Hindlimb muscle (tissue), 1 donor: ENCODE data around the gene CRACR2A. TPM values are rescaled to one million over a fixed set of nuclear protein-coding genes. Genes with fewer than 3 reads are reported as not detected.

Source experiments
- DNase-seq: peaks from one replicate; pipeline ENCODE4 v3.0.0-alpha.2; 2013
- polyA plus RNA-seq: library from polyadenylated mRNA; unstranded; fragments of 120-200 nt; gene quantifications from one replicate; pipeline ENCODE4 v1.2.1, GENCODE V29; 2013; ENCODE audit not compliant: insufficient read length

Gene CRACR2A
- polyA plus RNA-seq, 1 donor = 1.5 TPM

GRCh38 chr12:3751151-3752095 lies 1.5 kb downstream of the CRACR2A start:
- DNase-seq = no peak

- DNase-seq = no peak
Measured at GRCh38 chr12:3750616-3751015, 2.3 kb downstream of the CRACR2A start.

GRCh38 chr12:3748620-3749019 lies 4.3 kb downstream of the CRACR2A start:
- DNase-seq = no peak

GRCh38 chr12:3747976-3748619 lies 4.8 kb downstream of the CRACR2A start:
- no peak for DNase-seq

GRCh38 chr12:3747543-3747942 lies 5.4 kb downstream of the CRACR2A start:
- DNase-seq = no peak

GRCh38 chr12:3746758-3747157 lies 6.2 kb downstream of the CRACR2A start:
- DNase-seq = no peak

GRCh38 chr12:3745152-3745551 lies 7.8 kb downstream of the CRACR2A start:
- no peak for DNase-seq

- no peak for DNase-seq
Measured at GRCh38 chr12:3744229-3744901, 8.5 kb downstream of the CRACR2A start.

- DNase-seq = no peak
Measured at GRCh38 chr12:3743803-3744202, 9.1 kb downstream of the CRACR2A start.

GRCh38 chr12:3741882-3742672 lies 10.8 kb downstream of the CRACR2A start:
- DNase-seq = no peak

- DNase-seq = no peak
Measured at GRCh38 chr12:3740480-3741231, 12.3 kb downstream of the CRACR2A start.

- no peak for DNase-seq
Measured at GRCh38 chr12:3735432-3735831, 17.5 kb downstream of the CRACR2A start.

- DNase-seq = no peak
Measured at GRCh38 chr12:3732901-3733300, 20.0 kb downstream of the CRACR2A start.

- no peak for DNase-seq
Measured at GRCh38 chr12:3730111-3730510, 22.8 kb downstream of the CRACR2A start.

GRCh38 chr12:3728686-3729085 lies 24.2 kb downstream of the CRACR2A start:
- DNase-seq = no peak

GRCh38 chr12:3727877-3728632 lies 24.9 kb downstream of the CRACR2A start:
- DNase-seq = no peak

- DNase-seq = no peak
Measured at GRCh38 chr12:3727354-3727753, 25.6 kb downstream of the CRACR2A start.

- no peak for DNase-seq
Measured at GRCh38 chr12:3726456-3726855, 26.5 kb downstream of the CRACR2A start.

- DNase-seq = no peak
Measured at GRCh38 chr12:3725388-3726115, 27.4 kb downstream of the CRACR2A start.
